ENCODE results near the gene GRIK3.

GRIK3 gene

GRCh38 chr1:36965275-36966159 is 68.8 kb downstream of the GRIK3 start:
- no peak overlapping the region for H3K4me3 ChIP-seq (ENCODE audit: low read length)
- TF ChIP-seq ZNF274 (IDR thresholded peaks at IDR 0.05; ENCODE audit: low read depth, low read length): no peak

DNA sequence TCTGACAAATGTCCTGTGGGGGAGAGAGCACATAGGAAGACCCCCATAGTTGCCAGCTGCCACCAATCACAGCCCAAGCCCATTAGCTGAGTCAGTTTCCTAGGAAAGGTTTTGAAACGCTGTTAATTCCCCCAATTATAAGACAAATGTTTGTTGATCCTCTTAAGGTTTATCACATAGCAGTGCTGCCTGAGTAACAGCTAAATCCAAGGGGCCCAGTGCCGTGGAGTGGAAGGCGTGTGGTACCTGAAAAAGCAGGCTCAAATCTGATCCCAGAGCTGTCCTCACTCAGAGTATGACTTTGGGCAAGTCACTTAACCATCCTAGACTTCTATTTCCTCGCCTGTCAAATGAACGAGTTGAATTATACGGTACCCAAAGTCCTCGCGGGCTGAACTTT is 69.5 kb downstream of the GRIK3 start:
- TF ChIP-seq ZNF274 (IDR thresholded peaks at IDR 0.05; ENCODE audit: low read depth, low read length): no peak
- H3K4me3 ChIP-seq (ENCODE audit: low read length): no peak overlapping the region

GRCh38 chr1:36963006-36963405 is 71.3 kb downstream of the GRIK3 start:
- TF ChIP-seq ZNF274 (IDR thresholded peaks at IDR 0.05; ENCODE audit: low read depth, low read length): no peak
- no peak overlapping the region for H3K4me3 ChIP-seq (ENCODE audit: low read length)

GRCh38 chr1:36961062-36961615 is 73.2 kb downstream of the GRIK3 start:
- H3K4me3 ChIP-seq (ENCODE audit: low read length): no peak overlapping the region
- TF ChIP-seq ZNF274 (IDR thresholded peaks at IDR 0.05; ENCODE audit: low read depth, low read length): no peak

DNA sequence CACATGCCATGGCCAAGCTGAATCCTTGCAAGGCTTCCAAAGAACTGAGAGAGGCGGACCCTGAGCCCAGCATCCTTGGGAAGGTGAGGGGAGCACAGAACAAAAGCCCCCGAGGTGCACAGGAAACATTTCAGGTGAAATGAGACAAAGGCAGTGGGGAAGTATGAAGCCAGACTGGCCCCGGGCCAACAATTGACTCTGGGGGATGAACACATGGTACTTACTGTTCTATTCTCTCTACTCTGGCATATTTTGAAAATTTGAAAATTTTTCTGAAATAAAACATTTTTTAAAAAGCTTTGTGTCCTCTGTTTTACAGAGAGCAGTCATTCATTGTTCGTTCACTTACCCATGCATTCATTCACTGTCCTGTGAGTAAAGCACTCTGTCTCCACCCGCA is 77.7 kb downstream of the GRIK3 start:
- TF ChIP-seq ZNF274 (IDR thresholded peaks at IDR 0.05; ENCODE audit: low read depth, low read length): no peak
- H3K4me3 ChIP-seq (ENCODE audit: low read length): no peak overlapping the region

DNA sequence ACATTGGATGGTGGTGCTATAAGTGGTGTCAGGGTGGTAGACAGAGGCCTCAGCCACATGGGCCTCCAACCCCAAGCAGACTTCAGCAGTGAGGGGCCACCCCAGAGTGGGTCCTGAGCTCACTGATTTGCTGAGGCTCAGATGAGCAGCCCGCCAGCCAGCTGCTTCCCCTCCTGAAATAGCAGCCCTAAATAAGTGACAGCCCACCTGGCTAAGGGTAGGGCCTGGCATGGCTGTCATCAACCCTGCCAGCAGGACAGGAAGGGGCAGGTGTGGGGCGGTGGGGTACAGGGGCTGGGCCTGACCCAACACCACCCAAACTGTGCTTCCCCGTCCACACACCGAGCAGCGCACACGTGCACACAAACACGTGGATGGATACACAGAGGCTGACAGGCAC is 79.3 kb downstream of the GRIK3 start:
- no peak for TF ChIP-seq ZNF274 (IDR thresholded peaks at IDR 0.05; ENCODE audit: low read depth, low read length)
- no peak overlapping the region for H3K4me3 ChIP-seq (ENCODE audit: low read length)

GRCh38 chr1:36953061-36953460 is 81.3 kb downstream of the GRIK3 start:
- no peak overlapping the region for H3K4me3 ChIP-seq (ENCODE audit: low read length)
- no peak for TF ChIP-seq ZNF274 (IDR thresholded peaks at IDR 0.05; ENCODE audit: low read depth, low read length)

GRCh38 chr1:36951761-36952160 is 82.6 kb downstream of the GRIK3 start:
- no peak for TF ChIP-seq ZNF274 (IDR thresholded peaks at IDR 0.05; ENCODE audit: low read depth, low read length)

DNA sequence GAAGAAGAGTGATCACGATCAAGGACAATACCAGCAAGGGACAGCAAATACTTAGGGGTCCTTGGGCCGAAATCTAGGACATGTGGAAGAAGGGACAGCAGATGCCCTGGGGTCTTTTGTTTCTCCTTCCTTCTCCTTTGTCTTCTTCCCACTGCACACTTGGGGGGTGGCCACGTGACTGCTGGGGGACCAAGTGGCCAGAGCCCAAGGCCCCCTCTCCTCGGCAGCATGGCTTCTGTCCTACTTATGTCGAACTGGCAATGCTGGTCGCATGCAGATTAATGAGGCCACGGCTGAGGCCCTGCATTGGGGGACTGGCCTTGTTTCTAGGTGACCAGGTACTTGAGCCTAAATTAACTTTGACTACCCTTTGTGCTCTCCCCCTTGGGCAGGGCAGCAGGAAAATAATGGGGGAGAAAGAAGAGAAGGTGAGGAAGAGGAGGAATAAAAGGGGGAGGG is 83.0 kb downstream of the GRIK3 start:
- no peak for TF ChIP-seq ZNF274 (IDR thresholded peaks at IDR 0.05; ENCODE audit: low read depth, low read length)
- no peak overlapping the region for H3K4me3 ChIP-seq (ENCODE audit: low read length)

More at GRCh38 chr1:36951761-36952160, 82.6 kb downstream of the GRIK3 start:
- H3K4me3 ChIP-seq (ENCODE audit: low read length): no peak overlapping the region

- TF ChIP-seq ZNF274 (IDR thresholded peaks at IDR 0.05; ENCODE audit: low read depth, low read length): no peak
- H3K4me3 ChIP-seq (ENCODE audit: low read length): no peak overlapping the region
Observed at GRCh38 chr1:36950604-36951291, 83.6 kb downstream of the GRIK3 start.

GRCh38 chr1:36948606-36949005 is 85.7 kb downstream of the GRIK3 start:
- no peak for TF ChIP-seq ZNF274 (IDR thresholded peaks at IDR 0.05; ENCODE audit: low read depth, low read length)

GRCh38 chr1:36948147-36948546 is 86.2 kb downstream of the GRIK3 start:
- no peak overlapping the region for H3K4me3 ChIP-seq (ENCODE audit: low read length)
- no peak for TF ChIP-seq ZNF274 (IDR thresholded peaks at IDR 0.05; ENCODE audit: low read depth, low read length)

More at GRCh38 chr1:36948606-36949005, 85.7 kb downstream of the GRIK3 start:
- no peak overlapping the region for H3K4me3 ChIP-seq (ENCODE audit: low read length)

DNA sequence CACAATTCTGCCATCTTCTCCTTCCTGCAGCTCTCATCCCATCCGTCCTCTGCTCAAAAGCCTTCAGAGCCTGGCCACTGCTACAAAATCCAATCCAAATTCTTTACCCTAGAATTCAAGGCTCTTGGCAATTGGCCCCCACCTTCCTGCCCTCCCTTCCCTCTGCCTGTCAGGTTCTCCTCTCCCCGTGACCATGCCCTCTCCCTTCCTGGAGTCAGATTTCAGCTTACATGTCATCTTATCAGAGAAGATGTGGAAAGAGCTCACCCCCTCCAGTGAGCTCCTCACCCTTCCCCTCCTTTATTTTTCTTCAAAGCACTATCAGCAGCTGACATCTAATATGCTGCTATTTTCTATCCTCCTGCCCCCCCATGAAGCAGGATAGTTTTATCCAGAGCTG is 86.9 kb downstream of the GRIK3 start:
- H3K4me3 ChIP-seq (ENCODE audit: low read length): no peak overlapping the region
- no peak for TF ChIP-seq ZNF274 (IDR thresholded peaks at IDR 0.05; ENCODE audit: low read depth, low read length)

DNA sequence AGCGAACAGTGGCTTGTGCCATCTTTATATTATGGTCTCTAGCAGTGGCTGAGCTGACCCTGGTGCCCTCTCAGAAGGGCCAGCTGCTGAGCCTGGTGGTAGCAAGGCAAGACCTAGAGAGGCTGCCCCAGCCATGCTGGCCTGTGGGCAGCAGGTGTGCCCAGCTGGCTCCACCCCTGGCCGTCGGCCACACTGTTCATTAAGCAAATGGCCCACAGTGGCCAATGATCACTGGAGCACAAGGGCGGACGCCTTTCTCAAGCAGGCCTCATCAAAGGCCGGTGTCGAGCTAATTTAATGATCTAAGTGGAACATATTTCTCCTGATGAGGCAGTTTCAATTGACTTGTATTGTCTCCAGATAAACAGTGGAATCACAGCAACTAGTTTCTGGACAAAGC is 89.4 kb downstream of the GRIK3 start:
- no peak for TF ChIP-seq ZNF274 (IDR thresholded peaks at IDR 0.05; ENCODE audit: low read depth, low read length)
- H3K4me3 ChIP-seq (ENCODE audit: low read length): no peak overlapping the region

- no peak for TF ChIP-seq ZNF274 (IDR thresholded peaks at IDR 0.05; ENCODE audit: low read depth, low read length)
- H3K4me3 ChIP-seq (ENCODE audit: low read length): no peak overlapping the region
Observed at GRCh38 chr1:36942148-36942547, 92.2 kb downstream of the GRIK3 start.

All from GM08714 (cell line).